CD4-positive, alpha-beta T cell treated with Interleukin-10 for 1 hour (primary cell): ENCODE measurements around the gene MRPS11.
"Not testable (repeated sequence)": the region's sequence is repeated elsewhere in the genome, so short reads cannot be mapped to it uniquely, and the experiment has no call there.

Experiments used
- DNase-seq: peaks from one replicate; pipeline ENCODE4 v3.0.0-alpha.2; 2020

The MRPS11 gene

DNA sequence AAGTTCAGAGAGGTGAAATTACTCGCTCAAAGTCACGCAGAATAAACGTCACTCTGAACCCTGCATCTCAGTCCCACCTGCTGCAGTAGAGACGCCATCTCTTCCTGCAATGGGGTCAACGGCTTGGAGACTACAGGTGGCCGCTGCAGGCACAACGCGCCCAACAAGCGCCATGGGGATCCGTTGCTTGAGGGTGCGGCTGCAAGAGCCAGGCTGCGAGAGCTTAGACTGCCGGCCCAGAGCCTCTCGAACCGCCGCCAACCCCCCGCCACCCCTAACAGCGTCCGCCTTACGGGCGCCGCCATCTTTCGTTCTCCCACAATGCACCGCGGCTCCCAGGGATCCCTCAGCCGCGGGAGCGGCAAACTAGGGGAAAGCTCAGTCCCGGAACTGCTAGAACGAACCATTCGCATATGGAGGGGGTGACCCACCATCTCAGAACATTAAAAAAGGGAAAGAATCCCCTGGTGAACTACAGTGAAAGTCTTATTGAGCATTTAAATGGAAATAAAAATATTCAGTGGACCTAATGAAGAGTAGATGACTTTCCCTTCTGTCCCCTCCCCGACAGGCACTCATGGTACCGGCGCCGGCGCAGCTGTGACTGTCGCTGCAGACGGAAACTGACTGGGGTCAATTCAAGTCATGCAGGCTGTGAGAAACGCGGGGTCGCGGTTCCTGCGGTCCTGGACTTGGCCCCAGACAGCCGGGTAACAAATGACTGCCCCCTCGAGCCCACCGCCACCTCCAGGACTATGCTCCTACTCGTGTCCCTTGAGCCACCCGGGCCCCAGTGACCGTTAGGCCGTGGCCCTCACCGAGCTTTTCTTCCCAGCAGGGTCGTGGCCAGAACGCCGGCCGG is at the start of gene MRPS11, which contains the start of gene MRPL46:
TSS of gene MRPS11 (plus strand) at position 636 of the 862 bp plus-strand sequence. CDS start at position 646, 10 bp downstream.
TSS of gene MRPL46 (minus strand) at position 316 of the 862 bp plus-strand sequence. CDS start at position 305, 11 bp downstream.
- peak; percentile 92 for DNase-seq

DNA sequence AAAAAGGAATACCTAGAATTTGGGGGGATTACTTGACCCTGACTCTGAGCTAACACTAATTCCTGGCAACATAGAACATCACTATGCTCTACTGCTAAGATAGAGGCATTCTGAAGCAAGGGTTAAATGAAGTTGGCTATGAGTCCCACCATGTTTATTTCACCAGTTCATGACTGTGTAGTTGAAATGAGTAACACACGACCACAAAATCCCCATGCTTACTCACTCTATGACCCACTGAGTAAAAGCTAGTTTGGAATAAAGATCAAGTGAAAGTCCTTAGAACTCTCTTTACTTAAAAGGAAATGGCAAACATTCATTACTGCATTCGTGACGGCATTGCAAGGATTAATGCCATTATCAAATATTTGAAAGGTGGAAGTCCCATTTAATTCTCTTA is 47.7 kb upstream of the MRPS11 start:
- no peak for DNase-seq

- DNase-seq: no peak
Observed at GRCh38 chr15:88423331-88423730, 44.2 kb upstream of the MRPS11 start.

GRCh38 chr15:88426304-88426703 is 41.2 kb upstream of the MRPS11 start:
- DNase-seq: no peak

DNA sequence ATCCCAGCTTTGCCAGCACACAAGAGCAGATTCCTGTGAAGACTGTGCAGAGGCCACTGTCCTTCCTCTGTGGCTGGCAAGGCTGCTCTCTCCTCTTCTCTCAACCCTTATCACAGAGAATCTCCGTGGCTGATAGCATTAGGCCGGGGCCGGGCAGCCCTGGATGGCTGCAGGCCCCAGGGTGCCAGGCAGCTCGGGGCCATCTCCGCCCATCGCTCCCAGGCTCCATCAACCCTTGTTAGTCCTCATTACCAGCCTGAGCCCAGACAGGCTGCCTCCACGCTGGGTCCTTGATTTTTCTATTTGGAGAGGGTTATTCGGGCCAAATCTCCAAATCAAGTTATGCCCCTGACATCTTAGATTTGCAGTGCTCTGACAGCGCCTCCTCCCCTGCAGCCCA is 39.5 kb upstream of the MRPS11 start:
- no peak for DNase-seq

GRCh38 chr15:88428805-88429605 is 38.5 kb upstream of the MRPS11 start:
- DNase-seq: no peak

GRCh38 chr15:88430051-88430450 is 37.5 kb upstream of the MRPS11 start:
- no peak for DNase-seq

GRCh38 chr15:88431441-88431840 is 36.1 kb upstream of the MRPS11 start:
- no peak for DNase-seq

DNA sequence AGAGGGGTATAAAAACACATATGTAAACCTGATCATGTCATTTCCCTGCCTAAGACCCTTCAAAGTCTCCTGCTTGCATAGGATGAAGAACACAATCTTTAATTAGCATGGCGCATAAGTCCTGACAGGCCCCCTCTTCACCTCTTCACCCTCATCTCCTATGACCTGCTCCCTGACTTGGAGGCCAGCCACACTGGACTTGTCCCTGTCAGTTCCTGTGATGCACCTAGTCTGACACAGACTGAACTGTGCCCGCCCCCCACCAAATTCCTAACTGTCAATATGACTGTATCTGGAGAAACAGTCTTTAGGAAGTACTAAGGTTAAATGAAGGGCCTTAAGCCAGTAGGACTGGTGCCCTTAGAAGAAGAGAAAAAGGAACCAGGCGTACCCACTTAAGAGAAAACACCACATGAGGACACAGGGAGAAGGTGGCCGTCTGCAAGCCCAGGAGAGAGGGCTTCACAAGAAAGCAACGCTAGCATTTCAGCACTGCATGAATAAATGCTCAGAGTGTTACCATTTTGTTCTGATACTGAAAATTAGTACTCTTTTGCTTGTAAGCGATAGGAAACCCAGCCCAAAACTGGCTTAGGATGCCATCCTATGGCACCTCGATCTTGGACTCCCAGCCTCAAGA is 34.3 kb upstream of the MRPS11 start:
- DNase-seq: no peak

GRCh38 chr15:88434106-88434505 is 33.4 kb upstream of the MRPS11 start:
- not testable (repeated sequence) for DNase-seq

DNA sequence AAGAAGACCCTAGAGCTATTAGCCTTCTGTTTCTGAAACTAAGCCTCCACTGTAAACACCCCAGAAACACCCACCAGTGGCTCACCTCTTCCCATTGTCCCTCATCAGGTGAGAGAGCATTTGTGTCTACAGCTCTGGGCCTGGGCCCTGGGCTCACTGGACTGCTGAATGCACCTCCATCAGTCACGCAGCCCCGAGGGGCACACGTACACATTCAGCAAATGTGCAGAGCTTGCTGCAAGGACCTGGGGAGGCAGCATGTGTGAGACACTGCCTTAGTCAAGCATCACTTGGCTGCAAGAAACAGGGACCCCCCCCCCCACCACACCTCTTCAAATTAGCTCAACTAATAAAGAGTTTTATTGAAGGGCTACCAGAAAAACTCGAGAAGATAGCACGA is 29.3 kb upstream of the MRPS11 start:
- DNase-seq: no peak

GRCh38 chr15:88440021-88440420 is 27.5 kb upstream of the MRPS11 start:
- DNase-seq: no peak

- no peak for DNase-seq
Observed at GRCh38 chr15:88441076-88441730, 26.3 kb upstream of the MRPS11 start.

DNA sequence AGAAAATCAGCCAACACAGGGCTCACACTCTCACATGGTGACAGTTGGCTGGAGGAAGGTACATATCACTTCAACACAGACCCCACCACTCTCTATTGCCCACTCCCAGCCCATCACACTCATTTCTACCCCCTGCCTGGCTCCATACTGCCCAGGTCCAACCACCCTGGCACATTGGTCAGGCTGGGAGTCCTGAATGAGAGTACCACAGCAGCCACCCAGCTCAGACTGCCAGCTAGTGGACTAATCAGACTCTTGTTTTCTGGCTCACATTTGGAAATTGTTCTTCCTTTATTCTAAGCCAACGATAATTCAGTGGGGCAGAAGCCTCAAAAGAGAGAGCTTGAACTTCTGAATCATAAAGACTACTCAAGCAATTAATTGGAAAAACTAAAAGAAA is 20.3 kb upstream of the MRPS11 start:
- DNase-seq: no peak

GRCh38 chr15:88447741-88448140 is 19.8 kb upstream of the MRPS11 start:
- no peak for DNase-seq

DNA sequence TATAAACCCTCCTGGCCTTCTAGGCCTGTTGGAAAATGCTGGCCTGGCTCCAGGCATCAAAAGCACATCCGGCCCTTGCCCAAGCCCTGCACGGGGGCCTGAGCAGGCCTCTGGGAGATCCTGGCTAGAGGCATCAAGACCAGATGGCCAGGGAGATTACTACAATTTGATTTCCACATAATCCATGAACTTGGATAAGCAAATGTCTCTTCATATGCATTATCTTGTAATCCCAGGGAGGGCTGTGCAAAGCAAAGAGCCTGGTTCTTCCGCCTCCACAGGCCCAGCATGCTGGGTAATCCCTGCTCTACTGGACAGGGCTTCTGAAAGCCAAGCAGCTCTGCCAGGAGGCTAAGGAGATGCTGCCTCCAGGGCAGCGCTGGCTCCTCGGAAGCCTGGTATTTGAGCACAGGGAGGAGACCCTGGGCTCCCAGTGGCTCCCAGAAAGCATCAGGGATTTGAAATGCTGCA is 18.5 kb upstream of the MRPS11 start:
- DNase-seq: no peak

GRCh38 chr15:88449581-88449980 is 17.9 kb upstream of the MRPS11 start:
- no peak for DNase-seq

DNA sequence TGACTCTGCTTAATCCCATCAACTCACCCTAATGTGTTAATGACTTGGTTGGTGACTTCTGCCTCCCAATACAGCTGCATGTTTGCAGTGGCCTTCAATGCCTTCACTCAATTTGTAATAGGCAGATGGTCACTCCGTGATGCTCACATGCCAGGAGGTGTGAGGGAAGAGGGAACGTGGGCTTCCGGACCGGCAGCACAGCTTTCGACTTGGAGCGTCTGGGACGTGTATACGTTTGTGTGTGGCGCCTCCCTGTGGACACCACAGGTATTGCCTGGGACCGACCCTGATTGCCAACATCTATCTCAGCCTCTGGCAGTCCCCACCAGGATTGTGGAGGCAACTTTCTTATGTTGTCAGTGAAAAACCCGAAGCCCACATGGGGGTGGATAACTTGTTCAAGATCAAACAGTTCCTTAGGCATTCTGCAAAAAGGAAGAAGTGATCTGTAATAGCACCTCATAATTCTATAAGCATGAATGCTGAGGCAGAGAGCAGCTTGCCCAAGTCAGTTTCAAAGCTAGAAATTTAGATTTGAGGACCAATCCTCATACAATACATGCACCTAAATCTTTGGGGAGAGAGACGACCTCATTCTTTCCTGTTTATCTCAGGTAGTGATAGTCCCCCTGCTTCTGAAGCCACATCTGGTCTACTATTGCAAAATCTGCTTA is 17.2 kb upstream of the MRPS11 start:
- peak; percentile 43 for DNase-seq

DNA sequence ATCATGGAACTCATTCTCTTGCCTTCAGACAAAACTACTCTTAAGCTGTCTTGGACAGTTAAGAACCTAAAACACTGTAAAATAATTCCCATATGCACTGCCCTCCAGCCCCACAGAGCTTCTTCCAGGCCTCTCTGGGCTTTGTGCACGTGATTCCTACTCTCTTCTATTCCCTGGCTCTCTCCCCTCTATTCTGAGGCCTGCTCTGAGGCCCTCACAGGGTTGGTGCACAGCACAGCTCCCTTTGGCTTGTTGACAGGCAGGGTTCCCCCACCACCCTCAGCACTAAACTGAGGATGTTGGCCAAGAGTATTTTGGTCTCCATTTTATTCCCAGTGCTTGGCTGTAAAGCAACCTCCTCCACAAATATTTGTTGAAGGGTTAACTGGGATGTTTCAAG is 13.9 kb upstream of the MRPS11 start:
- DNase-seq: no peak

DNA sequence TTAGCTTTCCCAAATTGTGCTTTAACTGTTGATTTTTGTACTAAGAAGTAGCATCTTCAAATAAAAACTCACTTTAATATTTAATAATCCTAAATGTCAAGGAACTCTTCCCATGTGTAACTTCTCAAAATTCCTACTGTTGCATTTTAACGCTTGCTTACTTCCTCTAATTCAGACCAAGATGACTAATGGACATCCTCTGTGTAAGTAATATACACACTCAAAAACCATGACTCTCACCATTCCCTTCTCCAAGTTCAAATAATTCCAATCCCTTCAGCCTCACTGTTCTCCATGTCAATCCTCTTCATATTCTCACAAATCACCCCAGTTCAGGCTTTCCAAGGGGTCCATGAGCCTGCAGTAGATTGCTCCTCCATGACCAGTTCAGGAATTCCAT is 13.3 kb upstream of the MRPS11 start:
- DNase-seq: no peak

DNA sequence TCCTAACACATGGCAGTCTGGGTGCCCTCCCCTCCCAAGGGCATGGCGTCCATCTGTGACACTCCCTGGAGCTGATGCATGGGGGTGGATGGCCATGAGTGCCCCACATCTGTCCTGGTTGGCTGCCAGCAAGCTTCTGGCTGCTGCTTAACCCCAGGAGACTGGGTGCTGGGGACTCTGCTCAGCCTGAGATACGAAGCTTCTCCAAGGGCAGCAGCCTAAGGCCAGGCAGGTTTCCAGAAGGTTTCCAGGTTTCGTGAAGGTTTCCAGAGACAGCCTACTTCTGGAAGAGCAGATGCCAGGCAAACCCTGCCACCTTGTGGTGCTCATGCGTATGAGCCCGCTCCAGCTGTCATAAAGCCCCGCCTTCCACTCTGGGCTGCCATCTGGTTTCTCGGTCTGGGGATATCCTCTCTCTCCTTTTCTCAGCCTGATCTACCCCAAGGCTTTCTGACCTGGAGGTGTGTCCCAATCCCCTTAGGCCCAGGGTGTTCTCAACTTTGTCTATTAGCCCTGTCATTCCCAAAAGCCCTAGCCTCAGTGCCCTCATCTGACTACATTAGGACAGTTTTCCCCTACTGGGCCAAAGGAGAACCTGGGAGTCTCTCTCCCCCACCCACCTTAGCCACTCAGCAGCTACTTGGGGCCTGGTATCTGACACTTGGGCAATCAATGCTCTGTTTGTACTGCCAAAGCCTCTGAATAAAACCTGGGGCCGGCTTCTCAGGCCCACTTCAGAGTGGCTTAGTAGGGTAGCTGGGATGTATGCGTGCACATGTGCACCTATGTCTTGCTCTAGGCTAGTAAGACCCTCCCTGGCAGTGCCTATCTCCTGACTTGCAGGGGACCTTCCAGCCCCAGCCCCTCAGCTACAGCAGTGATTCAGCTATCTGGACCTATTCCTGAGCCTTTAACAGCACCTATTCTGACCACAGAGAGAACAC is 12.4 kb upstream of the MRPS11 start:
- peak; percentile 30 for DNase-seq
